GM19468 (cell line): Measurements from ENCODE around the gene IGFL1.
"Not testable (repeated sequence)": the region's sequence is repeated elsewhere in the genome, so short reads cannot be mapped to it uniquely, and the experiment has no call there.

Experiments used
- ATAC-seq: cut with Tn5 transposase; IDR thresholded peaks from one replicate; pipeline ENCODE4 v1.9.1; 2021; ENCODE audit warnings: mild to moderate bottlenecking, moderate library complexity, moderate number of reproducible peaks; ENCODE audit not compliant: unreplicated experiment; ENCODE audit errors: extremely low read depth

IGFL1 gene

GRCh38 chr19:46229442-46229841, at the start of gene IGFL1:
IGFL1 (plus strand) TSS chr19:46229742; CDS start chr19:46229775, 33 bp downstream.
- ATAC-seq: no peak

GRCh38 chr19:46180701-46181387, 48.7 kb upstream of the IGFL1 start:
- no peak for ATAC-seq

- ATAC-seq: no peak
Observed at GRCh38 chr19:46181388-46181779, 48.2 kb upstream of the IGFL1 start.

- no peak for ATAC-seq
Observed at GRCh38 chr19:46182476-46182875, 47.1 kb upstream of the IGFL1 start.

GRCh38 chr19:46184775-46185710, 44.5 kb upstream of the IGFL1 start:
- not testable (repeated sequence) for ATAC-seq

DNA sequence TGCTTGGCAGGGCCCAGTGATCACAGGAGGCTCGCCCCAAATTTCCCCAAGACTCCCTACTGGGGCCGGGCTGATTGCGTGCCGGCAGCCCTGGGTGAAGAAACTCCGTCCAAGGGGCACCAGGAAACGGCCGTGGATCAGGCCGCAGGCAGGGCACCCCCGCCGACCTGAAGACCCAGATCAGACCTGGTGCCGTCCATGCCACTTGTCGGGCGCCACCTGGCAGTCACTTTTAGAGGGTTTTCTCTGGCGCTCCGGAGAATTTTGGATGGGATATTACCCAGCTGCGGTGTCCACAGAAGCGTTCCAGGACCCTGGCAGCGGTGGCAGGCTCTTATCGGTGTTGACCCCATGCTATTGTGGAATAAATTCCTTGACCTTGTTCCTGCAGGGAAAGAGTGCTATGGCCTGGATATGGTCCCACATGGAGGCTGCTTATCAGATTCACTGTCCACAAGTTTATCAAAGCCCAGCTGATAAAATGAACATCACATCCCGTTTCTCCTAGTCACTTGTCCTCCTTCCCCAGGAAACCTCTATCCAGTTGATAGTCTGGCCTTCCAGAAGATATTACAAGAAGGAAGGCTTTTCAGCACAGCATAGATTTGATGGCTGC, 43.3 kb upstream of the IGFL1 start:
- no peak for ATAC-seq

DNA sequence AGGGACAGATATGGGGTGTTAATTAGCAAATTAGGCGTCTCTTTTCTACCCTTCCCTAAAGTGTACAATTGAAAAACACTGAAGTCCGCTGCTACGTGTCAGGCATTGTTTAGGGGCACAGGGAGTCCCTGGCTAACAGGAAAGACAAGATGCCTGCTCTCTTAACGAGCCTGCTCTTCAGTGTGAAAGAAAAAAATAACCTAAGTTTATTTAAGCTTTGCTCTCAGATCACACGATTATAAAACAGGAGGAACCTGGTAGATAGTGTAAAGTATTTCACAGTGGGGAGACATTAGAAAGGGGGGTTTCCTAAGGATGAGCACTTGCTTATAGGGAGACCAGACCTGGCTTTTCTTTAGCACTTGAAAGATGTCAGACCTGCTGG, 42.8 kb upstream of the IGFL1 start:
- ATAC-seq: no peak

DNA sequence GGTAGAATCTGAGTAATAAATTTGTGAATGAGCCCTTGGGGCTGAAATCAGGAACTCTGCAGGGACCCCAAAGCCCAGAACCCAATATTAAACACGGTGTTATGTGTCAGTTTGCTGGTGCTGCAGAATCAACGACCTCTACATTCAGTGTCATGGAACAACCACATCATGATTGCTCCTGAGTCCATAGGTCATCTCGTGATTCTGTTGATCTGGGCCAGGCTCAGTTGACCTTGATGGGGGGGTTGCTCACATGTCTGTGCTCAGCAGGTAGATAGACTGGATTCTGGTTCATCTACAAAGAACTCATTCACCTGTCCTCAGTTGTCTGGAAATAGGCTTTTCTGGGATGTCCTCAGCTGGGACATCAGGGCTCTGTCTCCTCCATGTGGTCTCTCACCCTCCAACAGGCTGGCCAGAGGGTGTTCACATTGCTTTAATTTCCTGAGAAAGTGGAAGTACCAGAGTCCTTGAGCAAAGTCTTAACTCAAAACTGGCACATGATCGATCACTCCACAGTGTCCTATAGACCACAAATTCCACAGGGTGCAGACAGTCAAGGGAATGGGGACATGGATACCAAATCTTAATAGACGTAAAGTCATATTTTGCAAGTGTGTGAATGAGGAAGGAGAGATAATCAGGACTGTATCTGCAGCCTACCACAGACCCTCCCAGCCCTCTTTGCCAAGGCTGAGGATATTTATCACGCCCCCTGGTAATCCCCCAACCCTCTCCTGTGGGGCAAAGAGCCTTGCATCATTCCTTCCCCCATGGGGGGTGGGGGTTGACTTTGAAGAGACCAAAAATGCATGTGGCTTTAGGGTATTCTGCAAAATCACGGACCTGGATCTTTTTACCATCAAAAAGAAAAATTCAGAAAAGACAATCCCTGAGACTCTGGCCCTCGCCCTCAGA, 39.3 kb upstream of the IGFL1 start:
- ATAC-seq: no peak

DNA sequence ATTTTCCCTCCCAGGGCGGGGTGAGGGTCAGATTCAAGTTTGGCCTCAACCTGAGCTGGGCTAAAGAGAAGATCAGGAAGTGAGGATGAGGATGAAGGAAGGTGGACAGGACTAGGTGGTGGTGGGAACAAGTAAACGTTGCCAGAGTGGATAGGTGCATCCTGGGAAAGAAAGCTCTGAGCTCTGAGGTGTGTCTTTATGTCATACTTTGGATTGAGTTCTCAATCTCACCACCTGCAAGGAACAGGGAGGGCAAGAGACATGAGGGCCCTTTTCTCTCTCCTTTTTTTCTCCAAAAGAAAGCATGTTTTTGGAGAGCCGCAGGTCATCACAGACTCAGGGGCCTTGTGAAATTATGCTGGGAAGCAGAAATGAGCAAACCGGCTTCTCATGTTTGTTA, 38.2 kb upstream of the IGFL1 start:
- no peak for ATAC-seq

- no peak for ATAC-seq
Observed at GRCh38 chr19:46191972-46192371, 37.6 kb upstream of the IGFL1 start.

- ATAC-seq: not testable (repeated sequence)
Observed at GRCh38 chr19:46192626-46192991, 36.9 kb upstream of the IGFL1 start.

GRCh38 chr19:46192992-46193650, 36.4 kb upstream of the IGFL1 start:
- ATAC-seq: no peak

DNA sequence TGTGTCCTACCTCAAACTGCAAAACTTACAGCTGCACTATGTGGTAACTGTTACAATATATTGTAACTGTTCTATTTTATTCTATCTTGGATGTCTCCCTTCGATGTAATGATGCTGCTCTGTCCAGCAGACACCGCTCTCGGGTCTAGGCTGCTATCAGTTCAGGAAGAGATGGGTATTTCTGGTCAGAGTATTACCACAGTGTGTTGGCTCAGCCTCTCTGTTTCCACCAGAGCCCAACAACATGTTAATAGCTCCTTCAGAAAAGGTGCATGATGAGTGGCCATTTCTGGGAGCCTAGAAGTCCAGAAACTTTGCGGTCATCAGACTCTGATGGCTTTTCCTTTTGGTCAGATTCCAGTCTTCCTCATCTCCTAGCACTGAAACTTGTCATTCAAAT, 35.9 kb upstream of the IGFL1 start:
- ATAC-seq: no peak

DNA sequence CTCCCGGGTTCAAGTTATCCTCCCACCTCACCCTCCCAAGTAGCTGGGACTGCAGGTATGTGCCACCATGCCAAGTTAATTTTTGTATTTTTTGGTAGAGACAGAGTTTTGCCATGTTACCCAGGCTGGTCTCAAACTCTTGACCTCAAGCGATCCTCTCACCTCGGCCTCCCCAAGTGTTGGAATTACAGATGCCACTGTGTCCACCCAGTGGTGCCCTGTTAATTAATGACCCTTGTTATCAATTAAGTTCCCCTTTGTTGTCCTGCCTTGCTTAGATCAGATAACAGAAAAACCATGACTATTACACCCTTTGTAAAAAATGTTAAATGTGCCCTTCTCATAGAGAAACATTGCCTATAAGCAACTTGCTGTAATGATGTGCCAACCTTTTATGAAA, 34.4 kb upstream of the IGFL1 start:
- ATAC-seq: no peak

DNA sequence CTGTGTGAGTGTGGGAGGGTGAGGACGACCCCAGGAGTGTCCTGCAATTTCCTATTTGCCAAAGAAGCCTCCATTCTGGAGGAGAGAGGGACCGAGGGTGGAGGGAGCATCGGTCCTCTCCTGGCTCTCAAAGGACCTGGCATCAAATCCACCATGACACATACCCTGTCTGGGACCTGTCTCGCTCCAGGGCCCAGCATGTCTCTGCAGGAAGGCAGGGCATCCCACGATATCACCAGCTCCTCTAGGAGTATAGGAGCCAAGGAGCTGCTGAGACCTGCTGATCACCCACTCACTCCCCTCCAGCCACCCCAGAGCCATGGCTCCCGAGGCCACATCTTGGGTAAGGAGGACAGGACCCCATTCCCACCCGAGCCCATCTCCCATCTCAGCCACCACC, 33.6 kb upstream of the IGFL1 start:
- ATAC-seq: not testable (repeated sequence)

GRCh38 chr19:46196410-46197124, 33.0 kb upstream of the IGFL1 start:
- ATAC-seq: no peak

DNA sequence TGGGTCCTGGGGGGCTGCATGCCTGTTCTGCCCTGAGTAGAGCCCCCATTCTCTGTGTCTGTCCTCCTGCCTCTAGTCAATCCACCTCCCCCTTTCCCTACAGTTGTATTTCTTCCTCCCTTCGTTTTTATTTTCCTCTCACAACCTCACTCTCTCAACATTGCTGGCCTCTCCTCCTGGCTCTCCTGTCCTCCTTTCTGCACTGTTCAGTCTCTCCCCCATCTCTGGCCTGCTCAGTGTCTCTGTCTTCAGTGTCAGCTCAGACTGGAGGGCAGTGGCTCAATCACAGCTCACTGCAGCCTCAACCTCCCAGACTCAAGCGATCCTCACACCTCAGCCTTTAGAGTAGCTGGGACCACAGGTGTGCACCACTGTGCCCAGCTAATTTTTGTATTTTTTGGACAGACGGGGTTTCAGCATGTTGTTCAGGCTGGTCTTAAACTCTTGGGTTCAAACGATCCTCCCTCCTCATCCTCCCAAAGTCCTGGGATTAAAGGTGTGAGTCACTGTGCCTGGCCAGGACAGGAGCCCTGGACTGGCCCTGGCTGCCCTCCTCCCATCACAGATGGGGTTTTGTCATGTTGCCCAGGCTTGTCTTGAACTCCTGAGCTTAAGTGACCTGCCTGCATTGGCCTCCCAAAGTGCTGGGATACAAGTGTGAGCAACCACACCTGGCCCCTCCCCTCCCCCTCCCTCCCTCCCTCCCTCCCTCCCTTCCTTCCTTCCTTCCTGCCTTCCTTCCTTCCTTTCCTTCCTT, 32.0 kb upstream of the IGFL1 start:
- no peak for ATAC-seq

DNA sequence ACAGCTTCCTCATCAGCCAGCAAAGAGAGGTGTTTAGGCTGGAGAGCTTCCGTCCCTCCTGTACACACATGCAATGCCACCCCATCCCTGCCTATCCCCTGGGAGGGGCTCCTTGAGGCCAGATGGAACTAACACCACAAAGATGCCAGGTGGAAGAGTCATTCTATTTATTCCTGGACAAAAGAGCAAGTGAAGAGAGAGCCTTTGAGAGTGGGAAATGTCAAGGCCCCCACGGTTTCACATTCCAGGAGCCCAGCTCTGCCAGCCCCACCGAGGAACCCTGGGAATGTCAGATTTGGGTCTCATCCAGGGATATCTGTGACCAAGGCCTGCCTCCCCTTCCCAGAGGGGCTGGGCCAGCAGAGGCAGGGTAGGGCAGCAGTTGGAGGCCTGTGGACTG, 30.8 kb upstream of the IGFL1 start:
- ATAC-seq: no peak
